Measurements from ENCODE around the gene EMC8.

DNA sequence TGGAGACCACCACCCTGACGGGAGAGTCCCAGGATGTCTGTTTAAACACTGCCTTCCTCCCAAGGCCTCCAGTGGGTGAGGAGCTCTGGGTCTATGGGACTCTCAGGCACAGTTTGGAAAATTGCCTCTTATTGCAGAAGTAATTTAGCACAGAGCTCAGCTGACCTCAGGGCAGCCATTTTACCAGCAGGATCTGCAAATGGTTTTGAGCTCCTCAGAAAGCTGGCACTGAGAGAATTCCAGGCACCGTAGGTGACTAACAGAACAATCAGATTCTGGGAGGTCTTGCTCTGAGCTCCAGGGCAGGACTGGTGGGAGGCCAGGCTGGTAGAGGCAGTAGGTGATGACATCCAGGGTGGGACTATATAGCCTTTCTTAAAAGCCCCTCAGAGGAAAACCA, 31.1 kb downstream of the EMC8 start:
- TF ChIP-seq, protein P1, sequence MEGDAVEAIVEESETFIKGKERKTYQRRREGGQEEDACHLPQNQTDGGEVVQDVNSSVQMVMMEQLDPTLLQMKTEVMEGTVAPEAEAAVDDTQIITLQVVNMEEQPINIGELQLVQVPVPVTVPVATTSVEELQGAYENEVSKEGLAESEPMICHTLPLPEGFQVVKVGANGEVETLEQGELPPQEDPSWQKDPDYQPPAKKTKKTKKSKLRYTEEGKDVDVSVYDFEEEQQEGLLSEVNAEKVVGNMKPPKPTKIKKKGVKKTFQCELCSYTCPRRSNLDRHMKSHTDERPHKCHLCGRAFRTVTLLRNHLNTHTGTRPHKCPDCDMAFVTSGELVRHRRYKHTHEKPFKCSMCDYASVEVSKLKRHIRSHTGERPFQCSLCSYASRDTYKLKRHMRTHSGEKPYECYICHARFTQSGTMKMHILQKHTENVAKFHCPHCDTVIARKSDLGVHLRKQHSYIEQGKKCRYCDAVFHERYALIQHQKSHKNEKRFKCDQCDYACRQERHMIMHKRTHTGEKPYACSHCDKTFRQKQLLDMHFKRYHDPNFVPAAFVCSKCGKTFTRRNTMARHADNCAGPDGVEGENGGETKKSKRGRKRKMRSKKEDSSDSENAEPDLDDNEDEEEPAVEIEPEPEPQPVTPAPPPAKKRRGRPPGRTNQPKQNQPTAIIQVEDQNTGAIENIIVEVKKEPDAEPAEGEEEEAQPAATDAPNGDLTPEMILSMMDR (tag by site-specific recombination; IDR thresholded peaks at IDR 0.05), result no peak
- TF ChIP-seq ZNF391 (tag by site-specific recombination; IDR thresholded peaks at IDR 0.05; ENCODE audit: borderline replicate concordance, low read depth), result no peak
- TF ChIP-seq, protein P2, sequence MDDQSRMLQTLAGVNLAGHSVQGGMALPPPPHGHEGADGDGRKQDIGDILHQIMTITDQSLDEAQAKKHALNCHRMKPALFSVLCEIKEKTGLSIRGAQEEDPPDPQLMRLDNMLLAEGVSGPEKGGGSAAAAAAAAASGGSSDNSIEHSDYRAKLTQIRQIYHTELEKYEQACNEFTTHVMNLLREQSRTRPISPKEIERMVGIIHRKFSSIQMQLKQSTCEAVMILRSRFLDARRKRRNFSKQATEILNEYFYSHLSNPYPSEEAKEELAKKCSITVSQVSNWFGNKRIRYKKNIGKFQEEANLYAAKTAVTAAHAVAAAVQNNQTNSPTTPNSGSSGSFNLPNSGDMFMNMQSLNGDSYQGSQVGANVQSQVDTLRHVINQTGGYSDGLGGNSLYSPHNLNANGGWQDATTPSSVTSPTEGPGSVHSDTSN (CRISPR knock-in tag; IDR thresholded peaks at IDR 0.05), result no peak
- TF ChIP-seq, protein P3, sequence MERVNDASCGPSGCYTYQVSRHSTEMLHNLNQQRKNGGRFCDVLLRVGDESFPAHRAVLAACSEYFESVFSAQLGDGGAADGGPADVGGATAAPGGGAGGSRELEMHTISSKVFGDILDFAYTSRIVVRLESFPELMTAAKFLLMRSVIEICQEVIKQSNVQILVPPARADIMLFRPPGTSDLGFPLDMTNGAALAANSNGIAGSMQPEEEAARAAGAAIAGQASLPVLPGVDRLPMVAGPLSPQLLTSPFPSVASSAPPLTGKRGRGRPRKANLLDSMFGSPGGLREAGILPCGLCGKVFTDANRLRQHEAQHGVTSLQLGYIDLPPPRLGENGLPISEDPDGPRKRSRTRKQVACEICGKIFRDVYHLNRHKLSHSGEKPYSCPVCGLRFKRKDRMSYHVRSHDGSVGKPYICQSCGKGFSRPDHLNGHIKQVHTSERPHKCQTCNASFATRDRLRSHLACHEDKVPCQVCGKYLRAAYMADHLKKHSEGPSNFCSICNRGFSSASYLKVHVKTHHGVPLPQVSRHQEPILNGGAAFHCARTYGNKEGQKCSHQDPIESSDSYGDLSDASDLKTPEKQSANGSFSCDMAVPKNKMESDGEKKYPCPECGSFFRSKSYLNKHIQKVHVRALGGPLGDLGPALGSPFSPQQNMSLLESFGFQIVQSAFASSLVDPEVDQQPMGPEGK (tag by site-specific recombination; IDR thresholded peaks at IDR 0.05), result no peak
- TF ChIP-seq ZSCAN16 (tag by site-specific recombination; IDR thresholded peaks at IDR 0.05), result no peak
- TF ChIP-seq, protein P4, sequence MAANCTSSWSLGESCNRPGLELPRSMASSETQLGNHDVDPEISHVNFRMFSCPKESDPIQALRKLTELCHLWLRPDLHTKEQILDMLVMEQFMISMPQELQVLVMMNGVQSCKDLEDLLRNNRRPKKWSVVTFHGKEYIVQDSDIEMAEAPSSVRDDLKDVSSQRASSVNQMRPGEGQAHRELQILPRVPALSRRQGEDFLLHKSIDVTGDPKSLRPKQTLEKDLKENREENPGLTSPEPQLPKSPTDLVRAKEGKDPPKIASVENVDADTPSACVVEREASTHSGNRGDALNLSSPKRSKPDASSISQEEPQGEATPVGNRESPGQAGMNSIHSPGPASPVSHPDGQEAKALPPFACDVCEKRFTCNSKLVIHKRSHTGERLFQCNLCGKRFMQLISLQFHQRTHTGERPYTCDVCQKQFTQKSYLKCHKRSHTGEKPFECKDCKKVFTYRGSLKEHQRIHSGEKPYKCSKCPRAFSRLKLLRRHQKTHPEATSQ (tag by site-specific recombination; IDR thresholded peaks at IDR 0.05), result no peak

All from HEK293 (cell line).